ENCODE results near the gene TBC1D8.

The TBC1D8 gene

DNA sequence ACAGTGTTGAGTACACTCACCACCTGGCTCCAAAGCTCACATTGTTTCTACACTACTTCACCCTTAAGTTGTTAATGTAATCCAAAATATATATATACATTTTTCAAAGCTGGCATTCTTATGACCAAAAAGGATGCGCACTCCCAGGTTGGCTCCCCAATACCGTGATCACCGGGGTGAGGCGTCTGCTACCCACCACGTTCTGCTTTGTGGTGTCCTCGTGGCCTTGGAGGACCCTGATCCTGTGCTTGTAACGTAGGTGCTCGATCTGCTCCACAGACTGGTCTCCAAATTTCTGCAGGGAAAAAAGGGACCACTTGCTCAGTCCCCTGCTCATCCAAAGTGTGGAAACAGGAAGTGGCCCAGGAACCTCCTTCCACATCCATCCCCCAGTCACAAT lies 123.3 kb downstream of the TBC1D8 start:
- no peak for DNase-seq (ENCODE audit: low read depth in 2 of 2)

DNA sequence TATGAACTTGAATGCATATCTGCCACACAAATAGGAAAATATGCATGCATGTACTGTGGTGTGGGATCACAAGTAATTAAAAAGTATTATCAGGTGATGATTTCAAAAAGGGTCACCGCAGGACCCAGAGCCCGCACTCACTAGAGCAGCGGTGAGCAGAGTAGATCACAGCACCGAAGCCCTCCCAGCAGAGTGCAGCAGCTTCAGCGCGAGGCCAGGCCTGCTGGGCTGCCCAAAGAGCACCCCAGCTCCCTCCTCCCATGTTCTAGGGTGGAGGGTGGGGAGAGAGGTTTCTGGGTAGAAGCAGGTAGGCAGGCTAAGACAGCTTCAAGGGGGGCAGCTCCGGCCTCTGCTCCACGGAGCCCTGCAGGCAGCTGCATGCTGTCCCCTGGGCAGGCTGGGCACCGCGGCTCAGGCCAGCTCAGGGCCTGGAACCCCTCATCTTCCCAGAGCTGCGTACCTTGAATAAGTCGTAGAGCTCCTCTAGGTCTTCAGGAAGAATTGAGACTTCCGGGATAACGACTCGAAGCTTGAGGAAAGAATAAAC lies 124.2 kb downstream of the TBC1D8 start:
- DNase-seq (ENCODE audit: low read depth in 2 of 2): no peak

DNA sequence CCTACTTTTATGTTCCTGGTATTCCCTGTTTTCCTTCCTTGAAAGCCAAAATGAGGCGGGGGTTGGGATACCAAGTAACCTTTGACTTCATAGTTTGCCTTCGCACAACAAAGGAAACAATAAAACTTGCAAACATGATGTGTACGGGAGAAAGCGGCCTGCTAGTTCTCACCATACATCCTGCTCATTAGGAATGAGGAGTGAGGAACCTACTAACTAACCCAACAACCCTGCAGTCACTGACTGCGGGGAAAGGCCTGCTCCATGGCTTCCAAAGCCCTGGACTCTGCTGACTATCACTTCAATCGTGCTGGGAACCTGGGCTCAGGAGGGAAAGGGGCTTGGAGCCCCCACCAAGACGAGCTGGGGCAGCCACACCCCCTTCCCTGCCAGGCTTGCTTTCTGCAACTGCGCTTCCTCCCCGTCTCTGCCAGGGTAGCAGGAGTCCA lies 124.9 kb downstream of the TBC1D8 start:
- DNase-seq (ENCODE audit: low read depth in 2 of 2): no peak

DNA sequence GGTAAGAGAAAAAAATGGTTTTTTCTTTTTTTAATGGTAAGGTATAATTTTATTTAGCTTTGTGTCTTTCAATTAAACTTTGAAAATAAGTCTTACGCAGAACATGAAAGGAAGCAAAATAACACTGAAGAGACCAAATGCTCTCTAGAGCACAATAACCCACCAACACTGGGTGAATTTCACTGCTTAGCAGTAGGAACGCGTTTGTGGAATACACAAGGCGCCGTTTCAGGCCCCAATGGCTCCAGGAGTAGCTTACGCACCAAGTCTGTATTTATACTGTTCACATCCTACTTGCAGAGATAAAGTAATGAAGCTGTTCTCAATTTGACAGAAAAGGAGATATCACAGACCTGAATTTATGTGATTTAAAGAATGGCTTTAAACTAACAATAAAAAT lies 125.6 kb downstream of the TBC1D8 start:
- no peak for DNase-seq (ENCODE audit: low read depth in 2 of 2)

DNA sequence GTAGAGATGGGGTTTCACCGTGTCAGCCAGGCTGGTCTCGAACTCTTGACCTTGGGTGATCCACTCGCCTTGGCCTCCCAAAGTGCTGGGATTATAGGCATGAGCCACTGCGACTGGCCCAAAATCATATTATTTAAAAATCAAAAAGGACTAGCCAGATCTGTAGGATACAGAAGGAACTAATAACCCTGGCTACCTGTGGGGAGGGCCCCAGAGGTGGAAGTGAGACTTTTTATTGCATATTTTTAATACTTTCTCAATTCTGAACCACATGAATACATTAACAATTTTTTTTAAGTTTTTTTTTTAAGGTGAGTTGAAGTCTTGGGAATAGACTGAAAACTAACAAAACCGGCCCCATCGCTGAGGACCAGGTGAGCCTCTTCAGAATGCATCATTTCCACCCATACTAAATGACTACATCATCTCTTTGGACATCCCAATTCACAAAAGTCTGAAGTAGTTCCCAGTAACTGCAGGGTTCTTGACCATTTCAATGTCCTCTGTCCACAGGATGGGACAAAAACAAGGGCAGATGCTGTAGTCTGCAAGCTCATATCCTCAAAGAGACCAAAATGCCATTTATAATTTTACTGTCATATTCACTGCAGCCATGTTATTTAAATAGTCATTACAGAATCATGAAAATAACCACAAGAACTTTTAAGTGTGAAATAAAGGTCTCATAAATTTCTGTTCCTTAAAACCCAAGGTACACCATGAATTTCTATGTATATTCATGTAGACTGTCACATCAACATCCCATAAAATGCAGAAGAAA lies 127.7 kb downstream of the TBC1D8 start:
- DNase-seq (ENCODE audit: low read depth in 2 of 2): no peak

DNA sequence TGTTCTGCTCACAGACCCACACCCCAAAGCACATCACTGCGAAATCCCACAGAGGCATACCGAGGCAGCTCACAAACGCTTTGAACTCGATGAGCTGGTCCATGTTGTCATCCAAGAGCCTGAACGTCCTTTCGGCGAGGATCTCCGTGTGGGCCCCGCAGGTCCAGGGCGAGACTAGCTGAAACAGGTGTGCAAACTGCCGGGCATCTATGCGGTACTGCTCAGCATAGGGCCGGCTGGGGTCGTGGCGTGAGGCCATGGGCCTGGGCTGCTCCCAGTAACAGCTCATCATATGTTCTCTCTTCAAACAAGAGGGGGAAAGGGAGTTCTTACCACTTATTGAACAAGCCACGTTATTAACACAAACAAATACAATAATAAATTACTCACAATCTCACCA lies 129.0 kb downstream of the TBC1D8 start:
- DNase-seq (ENCODE audit: low read depth in 2 of 2): no peak

DNA sequence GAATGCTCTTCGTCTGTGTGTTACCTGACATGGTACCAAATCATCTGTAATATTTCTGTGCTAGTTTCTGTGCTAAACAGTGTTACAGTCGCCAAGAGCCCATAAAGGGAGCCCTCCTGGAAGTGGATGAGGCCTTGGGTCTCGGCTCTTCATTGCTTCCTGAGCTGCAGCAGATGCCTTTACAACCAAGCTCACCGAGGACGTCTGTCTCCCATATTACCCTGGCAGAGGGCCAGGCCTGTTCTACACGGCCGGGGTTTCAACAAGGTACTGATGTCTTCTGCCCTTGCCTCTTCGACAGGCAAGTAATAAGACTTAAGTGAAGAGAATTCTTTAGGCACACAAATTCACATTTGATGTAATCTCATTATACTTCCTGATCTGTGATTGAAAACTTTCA lies 132.2 kb downstream of the TBC1D8 start:
- DNase-seq (ENCODE audit: low read depth in 2 of 2): no peak

DNA sequence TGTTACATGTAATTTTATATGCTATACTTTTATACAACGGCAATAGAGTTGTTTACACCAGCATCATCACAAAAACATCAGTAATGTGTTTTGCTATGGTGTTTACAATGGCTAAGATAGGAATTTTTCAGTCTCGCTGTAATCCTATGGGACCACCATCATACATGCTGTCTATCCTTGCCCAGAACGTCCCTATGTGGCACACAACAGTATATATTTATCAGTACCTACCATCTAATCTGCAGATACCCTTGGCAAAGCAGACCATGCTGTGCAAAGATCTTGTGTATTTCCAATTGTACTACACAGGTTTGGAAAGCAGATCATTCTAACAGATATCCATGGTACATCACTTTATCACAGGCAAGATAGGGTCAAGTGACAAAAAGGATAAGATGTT lies 133.8 kb downstream of the TBC1D8 start:
- no peak for DNase-seq (ENCODE audit: low read depth in 2 of 2)

DNA sequence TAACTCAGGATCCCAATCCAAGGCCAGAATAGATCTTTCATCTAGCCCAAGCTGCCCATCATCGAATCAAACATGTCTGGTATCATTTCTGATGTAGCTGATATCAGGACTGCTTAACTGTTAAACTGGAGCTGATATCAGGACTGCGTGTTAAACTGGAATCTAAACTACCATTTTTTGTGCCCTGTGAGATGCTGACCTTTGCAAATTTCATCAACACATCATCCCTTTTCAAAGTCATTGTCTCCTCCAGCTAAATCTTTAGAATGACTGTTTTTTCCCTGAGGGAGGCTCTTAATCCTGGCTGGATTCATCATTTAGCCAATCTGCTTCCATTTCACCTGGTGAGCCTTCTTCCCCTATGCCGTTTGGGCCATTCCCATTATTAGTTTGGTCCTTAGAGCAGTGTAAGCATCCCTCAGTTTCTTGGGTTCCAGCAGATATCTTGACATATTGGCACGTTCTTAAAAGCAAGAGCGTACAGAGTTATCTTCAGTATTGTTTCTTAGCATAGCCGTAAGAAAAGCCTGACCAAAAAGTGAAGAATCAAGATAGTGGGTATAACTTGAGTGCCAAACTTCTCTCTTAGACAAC lies 136.8 kb downstream of the TBC1D8 start:
- DNase-seq (ENCODE audit: low read depth in 2 of 2): no peak

DNA sequence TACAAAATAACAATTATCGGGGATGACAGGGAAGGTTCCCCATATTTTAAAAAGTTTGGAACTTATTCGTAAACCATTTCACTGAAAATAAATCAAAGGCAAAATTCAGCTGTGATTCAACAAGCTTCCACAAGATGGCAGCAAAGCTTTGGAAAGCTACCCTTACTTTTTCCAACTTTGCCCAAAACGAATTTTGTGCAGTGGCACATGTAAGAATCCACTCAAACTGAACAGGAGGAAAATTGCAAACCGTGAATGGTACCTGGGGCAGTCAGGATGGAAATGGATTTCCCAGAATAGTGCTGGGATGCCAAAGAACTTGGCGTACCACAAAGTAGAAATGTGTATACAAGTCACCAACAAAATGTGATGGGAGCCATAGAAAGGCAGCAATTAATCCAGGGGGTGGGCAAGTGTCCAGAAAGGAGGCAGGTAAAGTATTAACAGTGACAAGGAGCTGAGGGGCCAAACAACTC lies 138.4 kb downstream of the TBC1D8 start:
- peak in 1 of 2 experiments; percentile 6 for DNase-seq (ENCODE audit: low read depth in 2 of 2)

DNA sequence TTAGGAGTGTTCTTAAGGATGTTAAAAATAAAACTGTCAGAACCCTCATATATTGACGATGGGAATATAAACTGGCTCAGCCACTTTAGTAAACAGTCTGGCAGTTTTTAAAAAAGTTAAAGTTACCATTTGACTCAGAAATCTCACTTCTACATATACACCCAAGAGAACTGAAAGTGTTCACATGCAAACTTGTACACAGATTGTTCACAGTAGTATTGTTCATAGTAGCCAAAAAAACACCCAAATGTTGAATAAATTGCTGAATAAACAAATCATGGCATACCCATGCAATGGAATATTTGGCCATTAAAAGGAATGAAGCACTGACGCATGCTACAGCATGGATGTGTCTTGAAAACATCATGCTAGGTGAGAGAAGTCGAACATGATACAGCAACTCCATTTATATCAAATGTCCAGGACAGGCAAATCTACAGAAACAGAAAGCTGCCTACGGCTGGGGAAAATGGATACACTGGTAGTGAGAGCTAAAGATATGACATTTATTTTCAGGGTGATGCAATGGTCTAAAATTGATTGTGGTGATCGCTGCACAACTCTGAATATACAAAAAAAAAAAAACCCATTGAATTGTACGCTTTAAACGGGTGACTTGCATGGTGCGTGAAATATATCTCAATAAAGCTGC lies 139.0 kb downstream of the TBC1D8 start:
- no peak for DNase-seq (ENCODE audit: low read depth in 2 of 2)

DNA sequence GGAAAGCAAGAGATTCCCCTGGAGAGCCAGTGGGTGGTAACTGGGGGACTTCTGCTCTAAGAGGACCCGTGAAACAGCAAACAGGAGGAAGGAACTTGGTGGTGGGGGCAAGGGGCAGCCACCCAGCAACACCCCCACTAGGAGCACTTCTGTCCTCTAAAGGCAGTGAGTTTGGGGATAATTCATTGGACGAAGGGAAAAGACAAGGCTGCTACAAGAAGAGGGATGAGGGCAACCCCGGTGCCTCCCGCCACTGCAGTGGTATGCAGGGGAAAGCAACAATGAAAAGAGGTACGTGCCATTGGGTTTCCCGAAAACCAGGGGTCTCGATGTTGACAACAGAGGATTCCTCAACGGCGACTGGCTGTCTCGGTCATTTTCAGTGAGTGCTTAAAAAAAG lies 140.0 kb downstream of the TBC1D8 start:
- DNase-seq (ENCODE audit: low read depth in 2 of 2): no peak

DNA sequence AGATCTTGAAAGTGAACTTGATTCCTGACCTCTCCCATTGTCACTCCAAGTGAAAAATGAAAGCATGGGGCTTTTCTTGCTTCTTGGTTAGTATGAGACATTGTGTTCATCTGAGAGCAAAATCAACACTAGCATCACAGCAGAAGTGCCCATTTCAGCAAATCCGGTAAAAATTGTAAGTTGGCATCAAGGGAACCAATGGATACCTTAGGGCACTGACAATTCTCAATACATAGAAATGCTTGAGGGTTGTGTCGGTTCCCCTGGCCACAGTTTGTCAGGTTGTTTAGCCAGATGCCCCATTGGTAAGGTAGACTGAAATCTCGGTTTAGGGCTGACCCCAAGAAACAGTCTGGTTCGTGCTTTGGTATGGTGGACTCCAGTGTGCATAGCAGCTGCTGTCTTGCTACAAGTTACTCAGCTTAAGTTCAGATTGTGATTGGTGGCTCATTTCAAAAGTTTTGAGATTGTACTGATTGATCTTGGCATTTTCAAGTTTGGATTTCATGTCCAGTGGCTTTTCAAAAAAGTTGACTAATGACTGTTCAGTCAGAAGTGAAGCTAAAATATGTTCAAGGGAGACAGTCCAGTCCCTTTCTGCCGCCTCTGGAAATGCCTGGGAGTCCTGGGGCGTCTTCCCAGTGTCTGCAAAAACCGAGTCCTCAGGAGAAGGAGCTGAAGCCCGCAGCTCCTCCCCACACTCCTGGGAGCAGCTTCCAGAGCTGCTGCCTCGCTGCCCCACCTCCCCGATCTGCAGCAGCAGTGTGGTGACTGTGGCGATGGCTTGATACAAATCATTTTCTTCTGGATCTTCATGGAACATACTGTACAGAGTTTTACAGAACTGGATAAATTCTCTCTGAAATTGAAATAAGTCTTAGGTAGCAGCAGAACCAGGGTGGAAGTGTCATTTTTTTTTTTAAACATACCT lies 143.5 kb downstream of the TBC1D8 start:
- no peak for DNase-seq (ENCODE audit: low read depth in 2 of 2)

DNA sequence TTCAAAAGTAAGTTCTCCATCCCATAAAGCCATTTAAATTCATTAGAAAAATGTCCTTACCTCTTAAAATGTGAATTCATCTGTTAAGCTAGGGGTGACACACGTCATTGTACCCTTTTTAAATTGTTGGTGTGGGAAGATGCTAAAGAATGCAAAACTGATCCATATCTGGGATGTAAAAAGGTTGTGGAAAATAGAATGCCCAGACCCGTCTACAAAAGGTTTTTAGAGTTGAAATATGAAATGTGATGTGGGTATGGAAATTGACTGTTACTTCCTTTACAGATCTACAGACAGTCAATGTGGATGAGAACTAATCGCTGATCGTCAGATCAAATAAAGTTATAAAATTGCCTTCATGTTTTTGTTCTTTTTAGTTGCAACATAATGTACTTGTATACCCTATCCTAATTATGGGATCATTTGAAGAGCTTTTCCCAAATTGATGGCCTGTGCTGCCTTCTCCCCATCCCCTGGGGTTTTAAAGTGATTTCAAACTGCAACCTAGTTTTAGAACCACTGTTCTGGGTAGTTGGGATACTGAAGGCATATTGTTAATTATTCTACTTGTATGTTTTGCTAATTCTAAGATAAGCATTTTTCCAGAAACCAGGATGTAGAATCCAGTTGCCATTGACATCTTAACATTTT lies 145.0 kb downstream of the TBC1D8 start:
- no peak for DNase-seq (ENCODE audit: low read depth in 2 of 2)

DNA sequence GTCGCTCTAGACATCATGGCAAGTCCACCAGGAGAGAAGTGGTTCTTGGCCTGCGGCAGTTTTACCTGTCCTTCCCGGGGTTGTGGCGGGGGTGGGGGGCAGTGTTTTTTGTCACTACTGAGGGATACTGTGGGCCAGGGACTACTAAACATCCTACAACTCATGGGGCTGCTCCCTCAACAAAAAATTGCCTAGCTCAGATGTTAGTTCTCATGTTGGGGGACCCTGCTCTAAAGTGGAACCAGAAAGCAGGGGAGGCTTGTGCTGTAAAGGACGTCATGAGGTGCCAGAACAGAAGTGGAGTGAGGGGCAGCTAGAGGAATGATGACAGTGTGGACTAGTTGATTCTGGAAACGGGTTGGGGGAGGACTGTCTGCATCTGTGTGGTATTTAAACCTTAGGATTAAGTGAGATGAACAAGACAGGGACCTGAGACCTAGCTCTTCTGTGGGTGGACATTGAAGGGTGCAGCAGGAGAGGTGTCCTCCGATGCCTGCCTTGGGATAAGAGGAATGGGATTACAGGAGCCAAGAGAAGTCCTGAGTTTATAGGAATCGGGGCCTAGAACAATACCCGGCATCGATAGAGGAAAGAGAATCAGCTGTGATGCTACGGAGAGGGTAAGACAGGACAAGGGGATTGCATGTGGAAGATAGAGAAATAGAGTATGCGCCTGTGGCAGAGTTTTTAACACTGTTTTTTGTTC lies 146.4 kb downstream of the TBC1D8 start:
- no peak for DNase-seq (ENCODE audit: low read depth in 2 of 2)

DNA sequence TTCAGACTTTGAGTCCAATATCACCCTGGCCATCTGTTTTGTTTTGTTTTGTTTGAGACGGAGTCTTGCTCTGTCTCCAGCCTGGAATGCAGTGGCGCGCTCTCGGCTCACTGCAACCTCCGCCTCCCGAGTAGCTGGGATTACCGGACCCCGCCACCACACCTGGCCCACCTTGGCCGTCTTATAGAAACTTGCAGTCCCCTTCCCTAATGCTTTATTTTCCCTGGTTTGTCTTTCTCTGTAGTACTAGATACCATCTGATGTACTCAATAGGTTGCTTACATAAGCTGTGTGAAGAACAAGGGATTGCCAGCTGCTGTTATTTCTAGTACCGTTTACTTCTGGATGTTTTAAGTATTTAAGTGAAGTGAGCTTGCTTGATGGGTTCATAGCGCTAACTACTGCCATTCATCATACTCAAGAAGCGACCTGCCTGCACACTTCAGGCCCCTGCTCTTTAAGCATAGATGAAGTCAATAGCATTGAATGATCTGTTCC lies 147.9 kb downstream of the TBC1D8 start:
- no peak for DNase-seq (ENCODE audit: low read depth in 2 of 2)

DNA sequence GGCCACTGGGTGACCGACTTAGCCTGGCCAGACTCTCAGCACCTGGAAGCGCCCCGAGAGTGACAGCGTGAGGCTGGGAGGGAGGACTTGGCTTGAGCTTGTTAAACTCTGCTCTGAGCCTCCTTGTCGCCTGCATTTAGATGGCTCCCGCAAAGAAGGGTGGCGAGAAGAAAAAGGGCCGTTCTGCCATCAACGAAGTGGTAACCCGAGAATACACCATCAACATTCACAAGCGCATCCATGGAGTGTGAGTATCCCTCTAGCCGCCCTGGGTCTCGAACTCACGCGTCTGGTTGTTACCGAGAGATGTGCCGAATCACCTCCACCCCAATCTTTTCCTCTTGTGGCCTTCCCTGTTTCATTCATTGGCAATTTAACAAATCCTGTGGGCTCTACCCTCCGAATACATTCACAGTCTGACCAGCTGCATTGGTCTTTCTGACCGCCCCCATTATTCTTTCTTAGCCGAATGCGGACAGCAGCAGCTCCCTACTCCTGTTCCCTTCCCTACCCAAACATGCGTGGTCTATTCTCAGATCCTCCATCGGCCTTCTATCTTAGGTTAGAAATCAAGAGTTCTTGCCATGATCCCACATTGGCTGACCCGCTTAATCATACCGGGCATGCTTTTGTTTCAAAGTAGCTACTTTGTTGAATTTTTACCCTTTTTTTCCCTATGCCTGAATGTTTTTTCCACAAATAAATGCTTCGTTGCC lies 148.5 kb downstream of the TBC1D8 start:
- DNase-seq (ENCODE audit: low read depth in 2 of 2): no peak

DNA sequence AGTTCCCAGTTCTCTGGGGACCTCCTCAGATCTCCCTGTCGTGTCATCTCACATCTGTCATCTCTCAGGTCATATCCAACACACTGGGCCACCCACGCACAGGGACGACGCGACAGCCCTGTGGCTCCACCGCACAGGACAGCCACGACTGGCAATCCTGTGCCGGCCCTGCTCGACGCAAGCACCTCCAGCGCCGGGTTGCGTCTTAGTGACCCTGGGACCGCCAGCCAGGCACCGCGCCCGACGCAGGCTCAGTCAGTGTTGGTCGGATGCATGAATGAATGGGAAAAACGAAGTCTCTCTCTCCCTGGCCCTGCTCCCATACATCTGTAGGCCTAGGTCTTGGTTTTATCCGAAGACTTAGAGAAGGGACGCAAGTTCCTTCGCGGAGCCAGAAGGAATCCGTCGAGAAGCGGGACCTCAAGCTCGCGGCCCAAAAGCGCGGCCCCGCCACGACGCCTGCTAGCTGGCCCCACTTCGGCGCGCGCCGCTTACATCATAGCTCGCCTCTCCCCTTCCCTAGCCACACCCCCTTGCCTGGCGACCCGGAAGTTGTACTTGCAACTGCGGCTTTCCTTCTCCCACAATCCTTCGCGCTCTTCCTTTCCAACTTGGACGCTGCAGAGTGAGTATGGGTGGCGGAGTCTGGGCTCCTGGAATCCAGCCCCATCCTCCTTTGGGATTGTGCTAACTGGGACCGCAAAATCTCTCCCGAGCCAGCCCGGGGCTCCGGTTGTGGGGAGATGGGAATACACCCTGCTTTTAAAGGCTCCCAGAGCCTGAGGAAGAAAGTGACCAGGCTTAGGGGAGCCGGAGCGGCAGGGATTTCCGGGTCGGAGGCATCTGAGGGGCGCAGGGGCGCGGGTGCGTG lies 149.3 kb downstream of the TBC1D8 start, which contains the start of gene RPL31:
TSS of gene RPL31 (plus strand) at position 599 of the 871 bp plus-strand sequence. CDS start 413 bp downstream, outside the sequence.
- peak; percentile 92 for DNase-seq (ENCODE audit: low read depth in 2 of 2)

All from fibroblast of skin of left biceps (primary cell).